ENCODE results near the gene MCOLN3. TPM values are rescaled to one million over a fixed set of nuclear protein-coding genes. Genes with fewer than 3 reads are reported as not detected.

MCOLN3 gene
- total RNA-seq, 1 experiment from 2014 or later = 2.4 TPM

DNA sequence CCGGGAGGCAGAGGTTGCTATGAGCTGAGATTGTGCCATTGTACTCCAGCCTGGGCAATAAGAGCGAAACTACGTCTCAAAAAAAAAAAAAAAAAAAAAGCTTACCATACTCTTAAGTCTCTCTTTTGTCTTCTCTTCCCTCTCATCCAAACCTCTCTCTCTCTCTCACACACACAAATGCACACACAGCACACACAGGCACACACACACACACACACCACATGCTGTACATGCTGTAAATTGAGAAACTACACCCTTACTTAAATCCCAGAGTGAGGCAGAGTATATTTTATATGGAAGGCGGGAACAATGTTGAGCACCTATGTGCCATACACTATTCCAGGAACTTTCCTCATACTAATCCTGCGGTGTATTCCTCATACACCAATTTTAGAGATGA is 6.5 kb downstream of the MCOLN3 start:
- ChIA-PET CTCF (no interaction called here), POLR2A (ENCODE audit: unreplicated experiment) (no interaction called here)
- Histone ChIP-seq H2AFZ (ENCODE audit: low read length) (no peak overlapping the region), H3K9me2 (replicated peaks; ENCODE audit: low read length) (no peaks in the 10 kb centered on the region), H4K20me1 (ENCODE audit: low read length) (no peaks in the 10 kb centered on the region), H3K79me2 (ENCODE audit: low read length) (no peaks in the 10 kb centered on the region), H3F3A (ENCODE audit: low read length, unreplicated experiment) (no peaks in the 10 kb centered on the region), H3K4me3 (ENCODE audit: low read length) (no peak overlapping the region), H3K36me3 (ENCODE audit: low read depth, low read length) (no peaks in the 10 kb centered on the region), H3K4me2 (ENCODE audit: low read length) (no peak overlapping the region), H3K27ac (ENCODE audit: low read length) (no peak overlapping the region), H3K9me3 (ENCODE audit: low read length) (no peaks in the 10 kb centered on the region), H3K4me1 (ENCODE audit: insufficient read depth, low read length) (no peaks in the 10 kb centered on the region), H3K27me3 (ENCODE audit: low read length) (no peaks in the 10 kb centered on the region), H3K9ac (ENCODE audit: low read length) (no peak overlapping the region)
- no TSS peak for BruUV-seq (replicated peaks)
- DNase-seq = no peak
- intact Hi-C loops (cut with micrococcal nuclease) = no loop called here
- no peak for ATAC-seq
- TF ChIP-seq EZH2 (IDR thresholded peaks at IDR 0.05; ENCODE audit: low read length, unreplicated experiment) (no peak), EZH2phosphoT487 (IDR thresholded peaks at IDR 0.05; ENCODE audit: borderline replicate concordance, low read length) (no peak)
- TF ChIP-seq, protein P1, sequence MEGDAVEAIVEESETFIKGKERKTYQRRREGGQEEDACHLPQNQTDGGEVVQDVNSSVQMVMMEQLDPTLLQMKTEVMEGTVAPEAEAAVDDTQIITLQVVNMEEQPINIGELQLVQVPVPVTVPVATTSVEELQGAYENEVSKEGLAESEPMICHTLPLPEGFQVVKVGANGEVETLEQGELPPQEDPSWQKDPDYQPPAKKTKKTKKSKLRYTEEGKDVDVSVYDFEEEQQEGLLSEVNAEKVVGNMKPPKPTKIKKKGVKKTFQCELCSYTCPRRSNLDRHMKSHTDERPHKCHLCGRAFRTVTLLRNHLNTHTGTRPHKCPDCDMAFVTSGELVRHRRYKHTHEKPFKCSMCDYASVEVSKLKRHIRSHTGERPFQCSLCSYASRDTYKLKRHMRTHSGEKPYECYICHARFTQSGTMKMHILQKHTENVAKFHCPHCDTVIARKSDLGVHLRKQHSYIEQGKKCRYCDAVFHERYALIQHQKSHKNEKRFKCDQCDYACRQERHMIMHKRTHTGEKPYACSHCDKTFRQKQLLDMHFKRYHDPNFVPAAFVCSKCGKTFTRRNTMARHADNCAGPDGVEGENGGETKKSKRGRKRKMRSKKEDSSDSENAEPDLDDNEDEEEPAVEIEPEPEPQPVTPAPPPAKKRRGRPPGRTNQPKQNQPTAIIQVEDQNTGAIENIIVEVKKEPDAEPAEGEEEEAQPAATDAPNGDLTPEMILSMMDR (conservative IDR thresholded peaks at IDR 0.05; ENCODE audit: low read depth, low read length) = no peak

DNA sequence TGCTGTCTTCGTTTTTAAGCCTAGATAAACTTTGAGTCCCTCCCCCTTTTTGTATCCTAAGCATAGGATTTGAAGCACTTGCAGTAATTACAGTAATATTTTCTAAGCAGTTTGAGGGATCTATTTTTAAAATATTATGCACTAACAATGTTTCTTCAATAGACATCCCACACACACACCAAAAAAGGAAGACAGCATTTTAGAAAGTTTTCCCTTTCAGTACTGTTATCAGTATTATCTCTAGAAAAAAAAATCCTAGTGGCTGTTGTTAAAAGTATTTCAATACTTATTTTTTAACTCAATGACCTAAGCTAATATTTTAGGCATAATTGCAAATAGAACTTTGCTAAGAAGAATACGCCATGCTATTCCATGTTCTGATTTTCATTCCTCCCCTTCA is 15.1 kb downstream of the MCOLN3 start:
- ChIA-PET POLR2A (ENCODE audit: unreplicated experiment) (no interaction called here), CTCF (no interaction called here)
- intact Hi-C loops (cut with micrococcal nuclease) = no loop called here

DNA sequence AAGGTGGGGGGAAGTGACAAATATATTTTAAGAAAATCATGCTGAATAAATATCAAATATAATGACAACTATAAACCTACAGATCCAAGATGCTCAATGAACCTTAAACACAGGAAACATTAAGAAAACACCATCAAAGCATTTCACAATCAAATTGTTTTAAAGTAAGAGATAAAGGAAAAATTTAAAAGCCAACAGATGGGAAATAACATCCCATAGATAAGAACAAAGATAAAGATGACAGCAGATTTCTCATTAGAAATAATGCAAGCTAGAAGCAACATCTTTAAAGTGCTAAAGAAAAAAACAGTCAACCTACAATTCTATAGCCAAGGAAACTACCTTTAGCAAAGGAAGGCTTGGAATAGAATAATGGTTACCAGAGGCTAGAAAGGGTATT is 17.8 kb downstream of the MCOLN3 start:
- DNase-seq (no peak), ATAC-seq (no peak)
- CTCF ChIA-PET = no interaction called here
- POLR2A ChIA-PET (ENCODE audit: unreplicated experiment) = no interaction called here
- Histone ChIP-seq H3K9me2 (replicated peaks; ENCODE audit: low read length) (no peaks in the 10 kb centered on the region), H3K4me1 (ENCODE audit: insufficient read depth, low read length) (no peaks in the 10 kb centered on the region), H3K9me3 (ENCODE audit: low read length) (no peaks in the 10 kb centered on the region), H4K20me1 (ENCODE audit: low read length) (no peaks in the 10 kb centered on the region), H3K9ac (ENCODE audit: low read length) (no peak overlapping the region), H3F3A (ENCODE audit: low read length, unreplicated experiment) (no peaks in the 10 kb centered on the region), H3K27me3 (ENCODE audit: low read length) (no peaks in the 10 kb centered on the region), H3K27ac (ENCODE audit: low read length) (no peak overlapping the region), H3K36me3 (ENCODE audit: low read depth, low read length) (no peaks in the 10 kb centered on the region), H3K4me3 (ENCODE audit: low read length) (no peak overlapping the region), H3K4me2 (ENCODE audit: low read length) (no peak overlapping the region), H2AFZ (ENCODE audit: low read length) (no peak overlapping the region), H3K79me2 (ENCODE audit: low read length) (no peaks in the 10 kb centered on the region)
- TF ChIP-seq, protein P1 (conservative IDR thresholded peaks at IDR 0.05; ENCODE audit: low read depth, low read length) = no peak
- TF ChIP-seq EZH2phosphoT487 (IDR thresholded peaks at IDR 0.05; ENCODE audit: borderline replicate concordance, low read length) (no peak), EZH2 (IDR thresholded peaks at IDR 0.05; ENCODE audit: low read length, unreplicated experiment) (no peak)
- BruUV-seq (replicated peaks) = no TSS peak
- intact Hi-C loops (cut with micrococcal nuclease) = no loop called here

More for the DNA sequence above, 15.1 kb downstream of the MCOLN3 start:
- Histone ChIP-seq H3K36me3 (ENCODE audit: low read depth, low read length) (no peaks in the 10 kb centered on the region), H4K20me1 (ENCODE audit: low read length) (no peaks in the 10 kb centered on the region), H2AFZ (ENCODE audit: low read length) (no peak overlapping the region), H3K27me3 (ENCODE audit: low read length) (no peaks in the 10 kb centered on the region), H3F3A (ENCODE audit: low read length, unreplicated experiment) (no peaks in the 10 kb centered on the region), H3K9ac (ENCODE audit: low read length) (no peak overlapping the region), H3K27ac (ENCODE audit: low read length) (no peak overlapping the region), H3K4me1 (ENCODE audit: insufficient read depth, low read length) (no peaks in the 10 kb centered on the region), H3K9me3 (ENCODE audit: low read length) (no peaks in the 10 kb centered on the region), H3K4me2 (ENCODE audit: low read length) (no peak overlapping the region), H3K4me3 (ENCODE audit: low read length) (no peak overlapping the region), H3K9me2 (replicated peaks; ENCODE audit: low read length) (no peaks in the 10 kb centered on the region), H3K79me2 (ENCODE audit: low read length) (no peaks in the 10 kb centered on the region)
- no peak for DNase-seq
- BruUV-seq (replicated peaks) = no TSS peak
- TF ChIP-seq, protein P1 (conservative IDR thresholded peaks at IDR 0.05; ENCODE audit: low read depth, low read length) = no peak
- TF ChIP-seq EZH2 (IDR thresholded peaks at IDR 0.05; ENCODE audit: low read length, unreplicated experiment) (no peak), EZH2phosphoT487 (IDR thresholded peaks at IDR 0.05; ENCODE audit: borderline replicate concordance, low read length) (no peak)
- no peak for ATAC-seq

All from PC-3 (cell line).